ENCODE measurements around the gene ARHGAP44. TPM values are rescaled to one million over a fixed set of nuclear protein-coding genes. Genes with fewer than 3 reads are reported as not detected.

The ARHGAP44 gene
- total RNA-seq, 1 donor, result 2.3 TPM

- no peak for DNase-seq (ENCODE audit: low read depth)
- H3K4me3 ChIP-seq (ENCODE audit: low read depth, low read length), result no peak overlapping the region
- TF ChIP-seq CTCF (IDR thresholded peaks at IDR 0.05; ENCODE audit: insufficient read depth, low read length), result no peak
Observed at GRCh38 chr17:12909046-12909445, 119.7 kb downstream of the ARHGAP44 start.

- no peak for DNase-seq (ENCODE audit: low read depth)
- no peak overlapping the region for H3K4me3 ChIP-seq (ENCODE audit: low read depth, low read length)
- TF ChIP-seq CTCF (IDR thresholded peaks at IDR 0.05; ENCODE audit: insufficient read depth, low read length), result no peak
Observed at GRCh38 chr17:12909511-12909910, 120.2 kb downstream of the ARHGAP44 start.

- no peak for DNase-seq (ENCODE audit: low read depth)
- no peak overlapping the region for H3K4me3 ChIP-seq (ENCODE audit: low read depth, low read length)
- TF ChIP-seq CTCF (IDR thresholded peaks at IDR 0.05; ENCODE audit: insufficient read depth, low read length), result no peak
Observed at GRCh38 chr17:12911239-12911638, 121.9 kb downstream of the ARHGAP44 start.

GRCh38 chr17:12917399-12917798, 128.1 kb downstream of the ARHGAP44 start:
- TF ChIP-seq CTCF (IDR thresholded peaks at IDR 0.05; ENCODE audit: insufficient read depth, low read length), result no peak
- DNase-seq (ENCODE audit: low read depth), result no peak
- H3K4me3 ChIP-seq (ENCODE audit: low read depth, low read length), result no peak overlapping the region

GRCh38 chr17:12918142-12918541, 128.8 kb downstream of the ARHGAP44 start:
- no peak for DNase-seq (ENCODE audit: low read depth)
- H3K4me3 ChIP-seq (ENCODE audit: low read depth, low read length), result no peak overlapping the region
- TF ChIP-seq CTCF (IDR thresholded peaks at IDR 0.05; ENCODE audit: insufficient read depth, low read length), result no peak

- DNase-seq (ENCODE audit: low read depth), result no peak
Observed at GRCh38 chr17:12922120-12922519, 132.8 kb downstream of the ARHGAP44 start.

More at GRCh38 chr17:12922120-12922519, 132.8 kb downstream of the ARHGAP44 start:
- no peak overlapping the region for H3K4me3 ChIP-seq (ENCODE audit: low read depth, low read length)
- no peak for TF ChIP-seq CTCF (IDR thresholded peaks at IDR 0.05; ENCODE audit: insufficient read depth, low read length)
